Mammary epithelial cell (primary cell): ENCODE results near the gene THBD.

Experiments
- EZH2 ChIP-seq: IDR thresholded peaks from 2 replicates; pipeline ENCODE4 v1.6.1; 2012; ENCODE audit warnings: low read length, inconsistent platforms, borderline replicate concordance
- TF ChIP-seq, protein P1 (sequence below), 2 donors: IDR thresholded peaks in 1 of 2; conservative IDR thresholded peaks in 1 of 2; 2 replicates each; pipeline ENCODE4 v1.5.1; 2011 to 2012; ENCODE audit warnings: inconsistent platforms in 2 of 2, low read length in 2 of 2, mild to moderate bottlenecking in 2 of 2, control low read depth in 1 of 2, low read depth in 1 of 2; ENCODE audit not compliant: insufficient read depth in 1 of 2; ENCODE audit errors: extremely low read depth in 1 of 2

GRCh38 chr20:23029324-23029723, 20.1 kb downstream of the THBD start:
- TF ChIP-seq, protein P1, sequence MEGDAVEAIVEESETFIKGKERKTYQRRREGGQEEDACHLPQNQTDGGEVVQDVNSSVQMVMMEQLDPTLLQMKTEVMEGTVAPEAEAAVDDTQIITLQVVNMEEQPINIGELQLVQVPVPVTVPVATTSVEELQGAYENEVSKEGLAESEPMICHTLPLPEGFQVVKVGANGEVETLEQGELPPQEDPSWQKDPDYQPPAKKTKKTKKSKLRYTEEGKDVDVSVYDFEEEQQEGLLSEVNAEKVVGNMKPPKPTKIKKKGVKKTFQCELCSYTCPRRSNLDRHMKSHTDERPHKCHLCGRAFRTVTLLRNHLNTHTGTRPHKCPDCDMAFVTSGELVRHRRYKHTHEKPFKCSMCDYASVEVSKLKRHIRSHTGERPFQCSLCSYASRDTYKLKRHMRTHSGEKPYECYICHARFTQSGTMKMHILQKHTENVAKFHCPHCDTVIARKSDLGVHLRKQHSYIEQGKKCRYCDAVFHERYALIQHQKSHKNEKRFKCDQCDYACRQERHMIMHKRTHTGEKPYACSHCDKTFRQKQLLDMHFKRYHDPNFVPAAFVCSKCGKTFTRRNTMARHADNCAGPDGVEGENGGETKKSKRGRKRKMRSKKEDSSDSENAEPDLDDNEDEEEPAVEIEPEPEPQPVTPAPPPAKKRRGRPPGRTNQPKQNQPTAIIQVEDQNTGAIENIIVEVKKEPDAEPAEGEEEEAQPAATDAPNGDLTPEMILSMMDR (conservative IDR thresholded peaks at IDR 0.05 in 1 of 2, IDR thresholded peaks at IDR 0.05 in 1 of 2; ENCODE audit: extremely low read depth in 1 of 2, insufficient read depth in 1 of 2, low read depth in 1 of 2, low read length in 2 of 2), result no peak
- TF ChIP-seq EZH2, result no peak
